Endothelial cell (in vitro differentiated cells): ENCODE measurements around the gene PLEKHA6. TPM values are rescaled to one million over a fixed set of nuclear protein-coding genes. Genes with fewer than 3 reads are reported as not detected.

Source experiments
- DNase-seq: peaks from one replicate; pipeline ENCODE4 v3.0.0; 2021; ENCODE audit warnings: low spot score
- H3K27ac Mint-ChIP-seq: one replicate; pipeline ENCODE4 v1.8.0; 2021; ENCODE audit warnings: mixed read lengths, inconsistent platforms; ENCODE audit not compliant: unreplicated experiment
- H3K27me3 Mint-ChIP-seq: one replicate; pipeline ENCODE4 v1.8.0; 2021; ENCODE audit warnings: mild to moderate bottlenecking, moderate library complexity, mixed read lengths, inconsistent platforms; ENCODE audit not compliant: unreplicated experiment
- H3K36me3 Mint-ChIP-seq: one replicate; pipeline ENCODE4 v1.8.0; 2021; ENCODE audit warnings: mild to moderate bottlenecking, low read depth, mixed read lengths, inconsistent platforms; ENCODE audit not compliant: unreplicated experiment
- H3K4me1 Mint-ChIP-seq: one replicate; pipeline ENCODE4 v1.8.0; 2021; ENCODE audit warnings: mild to moderate bottlenecking, mixed read lengths, inconsistent platforms; ENCODE audit not compliant: unreplicated experiment
- H3K4me3 Mint-ChIP-seq: one replicate; pipeline ENCODE4 v1.8.0; 2021; ENCODE audit warnings: mild to moderate bottlenecking, mixed read lengths, inconsistent platforms; ENCODE audit not compliant: unreplicated experiment
- H3K9me3 Mint-ChIP-seq: one replicate; pipeline ENCODE4 v1.8.0; 2021; ENCODE audit warnings: mixed read lengths, inconsistent platforms; ENCODE audit not compliant: unreplicated experiment
- CTCF ChIP-seq: fragments of 200-600 bp; sonication (generic); IDR thresholded peaks from one replicate; pipeline ENCODE4 v1.5.0; 2021; ENCODE audit warnings: antibody characterized with exemption; ENCODE audit not compliant: unreplicated experiment
- total RNA-seq: library from RNA; stranded (reverse); fragmentation: NEBNext Ultra II Directional; extraction: Animal tissue kit (Norgen Biotek cat#: 25700); gene quantifications from one replicate; pipeline ENCODE4 v1.2.1, GENCODE V29; 2021; ENCODE audit not compliant: unreplicated experiment

Gene PLEKHA6
- total RNA-seq, 1 donor from 2014 or later = 3.7 TPM

GRCh38 chr1:204172404-204173029 lies 187.2 kb downstream of the PLEKHA6 start:
- DNase-seq = no peak
- Mint-ChIP-seq H3K9me3 (peaks cover 7% of the 10 kb centered on the region), H3K27me3 (no peaks in the 10 kb centered on the region), H3K4me3 (no peak overlapping the region), H3K27ac (no peak overlapping the region), H3K36me3 (no peaks in the 10 kb centered on the region), H3K4me1 (no peaks in the 10 kb centered on the region)
- no peak for TF ChIP-seq CTCF

GRCh38 chr1:204171751-204172178 lies 188.0 kb downstream of the PLEKHA6 start:
- no peak for TF ChIP-seq CTCF
- no peak overlapping the region for H3K27ac Mint-ChIP-seq
- H3K4me3 Mint-ChIP-seq = no peak overlapping the region
- no peaks in the 10 kb centered on the region for H3K27me3 Mint-ChIP-seq
- no peaks in the 10 kb centered on the region for H3K36me3 Mint-ChIP-seq
- no peak for DNase-seq
- H3K9me3 Mint-ChIP-seq = peaks cover 7% of the 10 kb centered on the region
- H3K4me1 Mint-ChIP-seq = no peaks in the 10 kb centered on the region

GRCh38 chr1:204170494-204171155 lies 189.1 kb downstream of the PLEKHA6 start:
- Mint-ChIP-seq H3K9me3 (peaks cover 7% of the 10 kb centered on the region), H3K27me3 (no peaks in the 10 kb centered on the region), H3K4me3 (no peak overlapping the region), H3K27ac (no peak overlapping the region), H3K36me3 (no peaks in the 10 kb centered on the region), H3K4me1 (no peaks in the 10 kb centered on the region)
- DNase-seq = no peak
- no peak for TF ChIP-seq CTCF

GRCh38 chr1:204169858-204170257 lies 189.9 kb downstream of the PLEKHA6 start:
- DNase-seq = no peak
- Mint-ChIP-seq H3K9me3 (peaks cover 7% of the 10 kb centered on the region), H3K4me1 (no peaks in the 10 kb centered on the region), H3K4me3 (no peak overlapping the region), H3K36me3 (no peaks in the 10 kb centered on the region), H3K27ac (no peak overlapping the region), H3K27me3 (no peaks in the 10 kb centered on the region)
- no peak for TF ChIP-seq CTCF

Other genes with a start within 250 kb of the PLEKHA6 start
- gene ETNK2, start 207.9 kb downstream of the PLEKHA6 start, total RNA-seq = 15.9 TPM
- gene REN, start 193.6 kb downstream of the PLEKHA6 start, total RNA-seq = not detected
- gene KISS1, start 163.4 kb downstream of the PLEKHA6 start, total RNA-seq = not detected
- gene GOLT1A, start 145.9 kb downstream of the PLEKHA6 start, total RNA-seq = 0.51 TPM
- 43.2 TPM for gene PPP1R15B, start 51.9 kb upstream of the PLEKHA6 start, total RNA-seq
- gene PIK3C2B, start 134.9 kb upstream of the PLEKHA6 start, total RNA-seq = 256 TPM
- gene MDM4, start 156.5 kb upstream of the PLEKHA6 start, total RNA-seq = 57.8 TPM